H1 (cell line): ENCODE measurements around the gene ORC6. TPM values are rescaled to one million over a fixed set of nuclear protein-coding genes. Genes with fewer than 3 reads are reported as not detected.

ENCODE experiments used
- CBX5 ChIP-seq: fragments of 300-800, 300-1000 bp; sonication (generic); IDR thresholded peaks from 2 replicates; pipeline ENCODE4 v1.7.1; 2016; ENCODE audit warnings: antibody characterized with exemption, low read length, low read depth
- CHD2 ChIP-seq: IDR thresholded peaks from 2 replicates; pipeline ENCODE4 v1.6.1; 2012; ENCODE audit warnings: low read length, improper control_type of control experiment
- GTF2F1 ChIP-seq: IDR thresholded peaks from 2 replicates; pipeline ENCODE4 v1.6.1; 2012; ENCODE audit warnings: low read depth, low read length, improper control_type of control experiment, borderline replicate concordance
- HDAC2 ChIP-seq, 2 experiments: fragments of 300-600 bp in 1 of 2; sonication (generic) in 1 of 2; IDR thresholded peaks; 2 replicates each; pipeline ENCODE4 v1.6.1; 2011 to 2012; ENCODE audit warnings: low read depth in 2 of 2, low read length in 2 of 2, mild to moderate bottlenecking in 2 of 2, moderate library complexity in 2 of 2, borderline replicate concordance in 1 of 2, inconsistent platforms in 1 of 2
- JUND ChIP-seq: IDR thresholded peaks from 2 replicates; pipeline ENCODE4 v1.6.1; 2011; ENCODE audit warnings: mild to moderate bottlenecking, improper control_type of control experiment, low read length
- SIRT6 ChIP-seq: IDR thresholded peaks from one replicate; pipeline ENCODE4 v1.7.1; 2012; ENCODE audit warnings: low read length, inconsistent platforms
- polyA plus RNA-seq, 7 experiments: library from polyadenylated mRNA; depleted of rRNA in 3 of 7; stranded (reverse) in 5 of 7; unstranded in 2 of 7; fragments of >200 nt in 5 of 7; fragments of 200-250 nt in 2 of 7; gene quantifications; 1 replicate in 5 of 7; 2 replicates in 1 of 7; 4 replicates in 1 of 7; pipeline versions ENCODE4 v1.2.1 to v1.2.3, GENCODE V29; 2011 to 2013; ENCODE audit warnings: missing spikeins in 2 of 7, mixed read lengths in 2 of 7
- total RNA-seq: library from RNA; stranded (reverse); fragmentation: NEBNext Ultra II Directional; extraction: Animal tissue kit (Norgen Biotek cat#: 25700); gene quantifications from 2 replicates; pipeline ENCODE4 v1.2.1, GENCODE V29; 2021

The ORC6 gene
- total and polyA plus RNA-seq, 2 of the 8 experiments (the other 6 are each of a cell fraction or from before 2014, with no cell fraction given), result 41.8 to 67.4 TPM

DNA sequence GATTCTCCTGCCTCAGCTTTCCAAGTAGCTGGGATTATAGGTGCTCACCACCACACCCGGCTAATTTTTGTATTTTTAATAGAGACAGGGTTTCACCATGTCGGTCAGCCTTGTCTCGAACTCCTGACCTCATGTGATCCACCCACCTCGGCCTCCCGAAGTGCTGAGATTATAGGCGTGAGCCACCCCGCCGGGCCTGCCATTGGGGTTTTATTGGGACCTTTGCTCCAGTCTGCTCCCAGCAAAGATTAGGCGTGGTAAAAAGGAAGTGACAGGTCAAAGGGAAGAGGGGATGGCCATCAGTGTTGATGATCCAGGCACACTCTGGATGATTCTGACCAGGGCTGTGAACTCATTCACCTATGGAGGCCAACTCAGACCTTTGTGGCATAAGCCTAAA lies 38.2 kb downstream of the ORC6 start (continued):
- no peak for TF ChIP-seq CBX5
- no peak for TF ChIP-seq JUND
- TF ChIP-seq CHD2, result no peak
- no peak for TF ChIP-seq SIRT6
- TF ChIP-seq HDAC2 (IDR thresholded peaks at IDR 0.05; ENCODE audit: borderline replicate concordance in 1 of 2, low read depth in 2 of 2, low read length in 2 of 2), result no peak
- TF ChIP-seq GTF2F1, result no peak
- TF ChIP-seq, all 59 proteins: peak for 0
